Measurements from ENCODE around the gene VAV2.

VAV2 gene

GRCh38 chr9:133836818-133837217 lies 155.3 kb downstream of the VAV2 start:
- Histone ChIP-seq H3K9me3 (no peaks in the 10 kb centered on the region), H3K27ac (no peak overlapping the region), H3K27me3 (no peaks in the 10 kb centered on the region), H3K36me3 (no peaks in the 10 kb centered on the region), H3K4me3 (ENCODE audit: low read depth in 1 of 2, low read length in 1 of 2) (no peak overlapping the region), H3K4me1 (ENCODE audit: control insufficient read depth in 1 of 2, insufficient read depth in 1 of 2, low read depth in 1 of 2, low read length in 1 of 2) (no peaks in the 10 kb centered on the region)
- TF ChIP-seq CTCF (IDR thresholded peaks at IDR 0.05) = no peak

GRCh38 chr9:133836001-133836758 lies 155.9 kb downstream of the VAV2 start:
- no peaks in the 10 kb centered on the region for H3K4me1 ChIP-seq (ENCODE audit: control insufficient read depth in 1 of 2, insufficient read depth in 1 of 2, low read depth in 1 of 2, low read length in 1 of 2)
- no peak overlapping the region for H3K27ac ChIP-seq
- H3K27me3 ChIP-seq = no peaks in the 10 kb centered on the region
- TF ChIP-seq CTCF (IDR thresholded peaks at IDR 0.05) = no peak
- H3K4me3 ChIP-seq (ENCODE audit: low read depth in 1 of 2, low read length in 1 of 2) = no peak overlapping the region
- no peaks in the 10 kb centered on the region for H3K36me3 ChIP-seq
- H3K9me3 ChIP-seq = no peaks in the 10 kb centered on the region

- no peaks in the 10 kb centered on the region for H3K9me3 ChIP-seq
- TF ChIP-seq CTCF (IDR thresholded peaks at IDR 0.05) = no peak
- H3K27ac ChIP-seq = no peak overlapping the region
- H3K4me3 ChIP-seq (ENCODE audit: low read depth in 1 of 2, low read length in 1 of 2) = no peak overlapping the region
- no peaks in the 10 kb centered on the region for H3K27me3 ChIP-seq
- H3K36me3 ChIP-seq = no peaks in the 10 kb centered on the region
- no peaks in the 10 kb centered on the region for H3K4me1 ChIP-seq (ENCODE audit: control insufficient read depth in 1 of 2, insufficient read depth in 1 of 2, low read depth in 1 of 2, low read length in 1 of 2)
These were observed 156.7 kb downstream of the VAV2 start for GRCh38 chr9:133835262-133835901.

- Histone ChIP-seq H3K36me3 (no peaks in the 10 kb centered on the region), H3K27me3 (no peaks in the 10 kb centered on the region), H3K27ac (no peak overlapping the region), H3K9me3 (no peaks in the 10 kb centered on the region), H3K4me3 (ENCODE audit: low read depth in 1 of 2, low read length in 1 of 2) (no peak overlapping the region), H3K4me1 (ENCODE audit: control insufficient read depth in 1 of 2, insufficient read depth in 1 of 2, low read depth in 1 of 2, low read length in 1 of 2) (no peaks in the 10 kb centered on the region)
- no peak for TF ChIP-seq CTCF (IDR thresholded peaks at IDR 0.05)
These were observed 157.8 kb downstream of the VAV2 start for GRCh38 chr9:133834080-133834976.

GRCh38 chr9:133833388-133834025 lies 158.6 kb downstream of the VAV2 start:
- no peak overlapping the region for H3K4me3 ChIP-seq (ENCODE audit: low read depth in 1 of 2, low read length in 1 of 2)
- no peaks in the 10 kb centered on the region for H3K27me3 ChIP-seq
- no peaks in the 10 kb centered on the region for H3K4me1 ChIP-seq (ENCODE audit: control insufficient read depth in 1 of 2, insufficient read depth in 1 of 2, low read depth in 1 of 2, low read length in 1 of 2)
- H3K36me3 ChIP-seq = no peaks in the 10 kb centered on the region
- no peak for TF ChIP-seq CTCF (IDR thresholded peaks at IDR 0.05)
- no peaks in the 10 kb centered on the region for H3K9me3 ChIP-seq
- H3K27ac ChIP-seq = no peak overlapping the region
